Mesenchymal stem cell (in vitro differentiated cells and primary cell): ENCODE results near the gene TOB1.

Experiments used
- DNase-seq: peaks from one replicate; pipeline ENCODE4 v3.0.0-alpha.2; 2013
- H2AFZ ChIP-seq: one replicate; pipeline ENCODE4 v1.6.1; 2013; ENCODE audit warnings: low read depth, mild to moderate bottlenecking, control low read depth, inconsistent platforms, low read length, moderate library complexity
- H2AK5ac ChIP-seq: 2 replicates; pipeline ENCODE4 v1.6.1; 2013; ENCODE audit warnings: low read length, moderate library complexity, mild to moderate bottlenecking, inconsistent platforms; ENCODE audit not compliant: severe bottlenecking
- H2BK120ac ChIP-seq: one replicate; pipeline ENCODE4 v1.6.1; 2013; ENCODE audit warnings: low read depth, mild to moderate bottlenecking, inconsistent platforms, low read length, moderate library complexity
- H2BK12ac ChIP-seq, 2 experiments: one replicate each; pipeline ENCODE4 v1.6.1; 2013; ENCODE audit warnings: inconsistent platforms in 2 of 2, low read length in 2 of 2, mild to moderate bottlenecking in 2 of 2, moderate library complexity in 2 of 2, control low read depth in 1 of 2
- H2BK15ac ChIP-seq: one replicate; pipeline ENCODE4 v1.6.1; 2013; ENCODE audit warnings: mild to moderate bottlenecking, low read depth, inconsistent platforms; ENCODE audit not compliant: poor library complexity, severe bottlenecking
- H2BK5ac ChIP-seq: 2 replicates; pipeline ENCODE4 v1.6.1; 2013; ENCODE audit warnings: low read depth, mild to moderate bottlenecking, low read length, control low read depth, inconsistent platforms; ENCODE audit not compliant: poor library complexity, severe bottlenecking
- H3K14ac ChIP-seq, 2 experiments: one replicate each; pipeline ENCODE4 v1.6.1; 2013; ENCODE audit warnings: inconsistent platforms in 2 of 2, low read length in 2 of 2, control low read depth in 1 of 2, mild to moderate bottlenecking in 1 of 2, moderate library complexity in 1 of 2
- H3K18ac ChIP-seq, 2 experiments: one replicate each; pipeline ENCODE4 v1.6.1; 2013; ENCODE audit warnings: inconsistent platforms in 2 of 2, low read length in 2 of 2, control low read depth in 1 of 2, low read depth in 1 of 2, mild to moderate bottlenecking in 1 of 2
- H3K23ac ChIP-seq, 2 experiments: one replicate each; pipeline ENCODE4 v1.6.1; 2013; ENCODE audit warnings: inconsistent platforms in 2 of 2, low read length in 2 of 2, mild to moderate bottlenecking in 2 of 2, moderate library complexity in 2 of 2, control low read depth in 1 of 2
- H3K27ac ChIP-seq: 2 replicates; pipeline ENCODE4 v1.5.1; 2013; ENCODE audit warnings: mild to moderate bottlenecking, moderate library complexity, low read length, control low read depth, inconsistent platforms; ENCODE audit not compliant: poor library complexity, severe bottlenecking
- H3K27me3 ChIP-seq, 2 experiments: 2 replicates each; pipeline versions ENCODE4 v1.6.1 to v1.7.0; 2013; ENCODE audit warnings: low read length in 2 of 2, mild to moderate bottlenecking in 2 of 2, moderate library complexity in 2 of 2, control low read depth in 1 of 2, inconsistent platforms in 1 of 2; ENCODE audit not compliant: control insufficient read depth in 1 of 2, insufficient read depth in 1 of 2
- H3K36me3 ChIP-seq, 2 experiments: 2 replicates each; pipeline versions ENCODE4 v1.6.1 to v1.7.0; 2013; ENCODE audit warnings: low read length in 2 of 2, control low read depth in 1 of 2, inconsistent platforms in 1 of 2, low read depth in 1 of 2, mild to moderate bottlenecking in 1 of 2; ENCODE audit not compliant: insufficient read depth in 2 of 2, control insufficient read depth in 1 of 2
- H3K4ac ChIP-seq, 2 experiments: one replicate each; pipeline ENCODE4 v1.6.1; 2013; ENCODE audit warnings: inconsistent platforms in 2 of 2, low read length in 2 of 2, mild to moderate bottlenecking in 2 of 2, moderate library complexity in 2 of 2, control low read depth in 1 of 2, low read depth in 1 of 2
- H3K4me1 ChIP-seq: 2 replicates; pipeline ENCODE4 v1.6.1; 2013; ENCODE audit warnings: low read depth, low read length, control low read depth; ENCODE audit not compliant: control insufficient read depth, insufficient read depth
- H3K4me2 ChIP-seq: 2 replicates; pipeline ENCODE4 v1.6.1; 2013; ENCODE audit warnings: low read length, mild to moderate bottlenecking, inconsistent platforms; ENCODE audit not compliant: poor library complexity, severe bottlenecking
- H3K4me3 ChIP-seq, 2 experiments: 2 replicates each; pipeline versions ENCODE4 v1.5.1 to v1.7.0; 2013; ENCODE audit warnings: low read length in 2 of 2, mild to moderate bottlenecking in 2 of 2, control low read depth in 1 of 2, low read depth in 1 of 2; ENCODE audit not compliant: insufficient read depth in 1 of 2
- H3K79me1 ChIP-seq: replicated peaks from 2 replicates; pipeline ENCODE4 v1.6.1; 2013; ENCODE audit warnings: mild to moderate bottlenecking, control low read depth, low read length, inconsistent platforms; ENCODE audit not compliant: poor library complexity, severe bottlenecking
- H3K9ac ChIP-seq: 2 replicates; pipeline ENCODE4 v1.7.0; 2013; ENCODE audit warnings: mild to moderate bottlenecking, low read length, moderate library complexity
- H3K9me3 ChIP-seq: 2 replicates; pipeline ENCODE4 v1.7.0; 2013; ENCODE audit warnings: mild to moderate bottlenecking, low read length; ENCODE audit not compliant: control insufficient read depth
- H4K8ac ChIP-seq: one replicate; pipeline ENCODE4 v1.6.1; 2013; ENCODE audit warnings: inconsistent platforms, mild to moderate bottlenecking, low read length, moderate library complexity
- H4K91ac ChIP-seq: one replicate; pipeline ENCODE4 v1.6.1; 2013; ENCODE audit warnings: mild to moderate bottlenecking, low read length, inconsistent platforms
- WGBS: methylation state at CpG from one replicate; pipeline ENCODE4 v1.1.7; 2013; ENCODE audit warnings: mixed read lengths; 5-methylcytosine and 5-hydroxymethylcytosine counted together

TOB1 gene

GRCh38 chr17:50822550-50822949 lies 43.6 kb downstream of the TOB1 start:
- Histone ChIP-seq H3K18ac (no peak overlapping the region), H4K91ac (no peak overlapping the region), H3K4ac (no peak overlapping the region), H3K27me3 (peaks cover 15 to 46% of the 10 kb centered on the region in 2 experiments), H3K4me3 (no peak overlapping the region), H3K27ac (no peak overlapping the region), H2BK5ac (no peak overlapping the region), H2AFZ (no peak overlapping the region), H3K36me3 (no peaks in the 10 kb centered on the region), H4K8ac (no peak overlapping the region), H2AK5ac (no peak overlapping the region), H2BK15ac (no peak overlapping the region), H3K9ac (no peak overlapping the region), H3K14ac (no peak overlapping the region), H3K4me2 (no peak overlapping the region), H3K9me3 (peaks cover 8% of the 10 kb centered on the region), H2BK120ac (no peak overlapping the region), H3K4me1 (peaks cover 4% of the 10 kb centered on the region), H3K23ac (no peak overlapping the region), H2BK12ac (no peak overlapping the region), H3K79me1 (no peaks in the 10 kb centered on the region)
- DNase-seq: no peak
- WGBS: no CpG with 5 or more reads among the region's 2 CpGs

GRCh38 chr17:50820651-50821050 lies 45.5 kb downstream of the TOB1 start:
- no peak overlapping the region for H2BK120ac ChIP-seq

GRCh38 chr17:50818921-50819657 lies 47.1 kb downstream of the TOB1 start:
- Histone ChIP-seq H4K8ac (no peak overlapping the region), H3K9me3 (peaks cover 8% of the 10 kb centered on the region), H3K18ac (no peak overlapping the region), H4K91ac (no peak overlapping the region), H3K4me3 (no peak overlapping the region), H2BK120ac (no peak overlapping the region), H3K27ac (no peak overlapping the region), H3K79me1 (no peaks in the 10 kb centered on the region), H2BK5ac (no peak overlapping the region), H3K4ac (no peak overlapping the region), H3K4me1 (peaks cover 10% of the 10 kb centered on the region), H2AFZ (no peak overlapping the region), H3K4me2 (no peak overlapping the region), H3K9ac (no peak overlapping the region), H2BK15ac (no peak overlapping the region), H3K14ac (no peak overlapping the region), H2BK12ac (no peak overlapping the region), H3K23ac (no peak overlapping the region), H2AK5ac (no peak overlapping the region), H3K36me3 (no peaks in the 10 kb centered on the region), H3K27me3 (peaks cover 15 to 60% of the 10 kb centered on the region in 2 experiments)
- WGBS: 63% methylated on average over 5 of the region's 6 CpGs
- DNase-seq: no peak

More at GRCh38 chr17:50820651-50821050, 45.5 kb downstream of the TOB1 start:
- H2BK15ac ChIP-seq: no peak overlapping the region
- H2AFZ ChIP-seq: no peak overlapping the region
- no peak overlapping the region for H3K23ac ChIP-seq
- H3K18ac ChIP-seq: no peak overlapping the region
- 81% methylated on average over 8 of the region's 10 CpGs for WGBS
- H3K4me1 ChIP-seq: peaks cover 10% of the 10 kb centered on the region
- no peak overlapping the region for H4K8ac ChIP-seq
- no peak for DNase-seq
- H2AK5ac ChIP-seq: no peak overlapping the region
- no peaks in the 10 kb centered on the region for H3K79me1 ChIP-seq
- no peak overlapping the region for H2BK5ac ChIP-seq
- H3K4ac ChIP-seq: no peak overlapping the region
- H3K36me3 ChIP-seq: no peaks in the 10 kb centered on the region
- H3K4me3 ChIP-seq: no peak overlapping the region
- H4K91ac ChIP-seq: no peak overlapping the region
- no peak overlapping the region for H2BK12ac ChIP-seq
- no peak overlapping the region for H3K14ac ChIP-seq
- peaks cover 8% of the 10 kb centered on the region for H3K9me3 ChIP-seq
- no peak overlapping the region for H3K9ac ChIP-seq
- no peak overlapping the region for H3K4me2 ChIP-seq
- H3K27me3 ChIP-seq: peaks cover 15 to 59% of the 10 kb centered on the region in 2 experiments
- H3K27ac ChIP-seq: no peak overlapping the region

- H3K4me1 ChIP-seq: peaks cover 10% of the 10 kb centered on the region
- H2BK15ac ChIP-seq: no peak overlapping the region
- H3K9me3 ChIP-seq: peaks cover 4% of the 10 kb centered on the region
- H2AFZ ChIP-seq: no peak overlapping the region
- no peak overlapping the region for H3K4me2 ChIP-seq
- H3K79me1 ChIP-seq: no peaks in the 10 kb centered on the region
- H2AK5ac ChIP-seq: no peak overlapping the region
- H2BK12ac ChIP-seq: no peak overlapping the region
- WGBS: 90% methylated on average over 3 of the region's 4 CpGs
- no peak overlapping the region for H3K14ac ChIP-seq
- no peak overlapping the region for H3K27ac ChIP-seq
- H2BK5ac ChIP-seq: no peak overlapping the region
- H4K8ac ChIP-seq: no peak overlapping the region
- no peak for DNase-seq
- H3K4me3 ChIP-seq: no peak overlapping the region
- no peak overlapping the region for H4K91ac ChIP-seq
- H2BK120ac ChIP-seq: no peak overlapping the region
- peaks cover 18 to 61% of the 10 kb centered on the region in 2 experiments for H3K27me3 ChIP-seq
- H3K9ac ChIP-seq: no peak overlapping the region
- no peaks in the 10 kb centered on the region for H3K36me3 ChIP-seq
- H3K4ac ChIP-seq: no peak overlapping the region
- no peak overlapping the region for H3K18ac ChIP-seq
- no peak overlapping the region for H3K23ac ChIP-seq
These were observed 47.9 kb downstream of the TOB1 start for GRCh38 chr17:50818261-50818660.
